ENCODE measurements around the gene NXF2.

GRCh38 chrX:102345916-102346315 is 98.9 kb downstream of the NXF2 start:
- TF ChIP-seq, protein P1, sequence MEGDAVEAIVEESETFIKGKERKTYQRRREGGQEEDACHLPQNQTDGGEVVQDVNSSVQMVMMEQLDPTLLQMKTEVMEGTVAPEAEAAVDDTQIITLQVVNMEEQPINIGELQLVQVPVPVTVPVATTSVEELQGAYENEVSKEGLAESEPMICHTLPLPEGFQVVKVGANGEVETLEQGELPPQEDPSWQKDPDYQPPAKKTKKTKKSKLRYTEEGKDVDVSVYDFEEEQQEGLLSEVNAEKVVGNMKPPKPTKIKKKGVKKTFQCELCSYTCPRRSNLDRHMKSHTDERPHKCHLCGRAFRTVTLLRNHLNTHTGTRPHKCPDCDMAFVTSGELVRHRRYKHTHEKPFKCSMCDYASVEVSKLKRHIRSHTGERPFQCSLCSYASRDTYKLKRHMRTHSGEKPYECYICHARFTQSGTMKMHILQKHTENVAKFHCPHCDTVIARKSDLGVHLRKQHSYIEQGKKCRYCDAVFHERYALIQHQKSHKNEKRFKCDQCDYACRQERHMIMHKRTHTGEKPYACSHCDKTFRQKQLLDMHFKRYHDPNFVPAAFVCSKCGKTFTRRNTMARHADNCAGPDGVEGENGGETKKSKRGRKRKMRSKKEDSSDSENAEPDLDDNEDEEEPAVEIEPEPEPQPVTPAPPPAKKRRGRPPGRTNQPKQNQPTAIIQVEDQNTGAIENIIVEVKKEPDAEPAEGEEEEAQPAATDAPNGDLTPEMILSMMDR (IDR thresholded peaks at IDR 0.05), result peak; percentile 41 to 86 (median 56)
- TF ChIP-seq POLR2AphosphoS5 (IDR thresholded peaks at IDR 0.05), result no peak
- TF ChIP-seq POLR2A (IDR thresholded peaks at IDR 0.05), result no peak
- no peak for TF ChIP-seq EP300 (IDR thresholded peaks at IDR 0.05)
